H1 (cell line): Measurements from ENCODE around the gene NFIA. TPM values are rescaled to one million over a fixed set of nuclear protein-coding genes. Genes with fewer than 3 reads are reported as not detected.

Experiments used
- CTCF ChIA-PET: fragments of 300-600 bp; sonication (Branson Sonifier 250); formaldehyde crosslinking; loops from one replicate; lab custom pipeline; 2021; ENCODE audit not compliant: partially characterized antibody; lab: Charles Lee
- POLR2A ChIA-PET: fragments of 300-600 bp; sonication (Branson Sonifier 250); formaldehyde crosslinking; loops from one replicate; lab custom pipeline; 2021; ENCODE audit warnings: inconsistent platforms; ENCODE audit not compliant: partially characterized antibody; lab: Charles Lee
- DNase-seq, 2 experiments: peaks; one replicate each; pipeline versions ENCODE4 v3.0.0 to v3.0.0-alpha.2; 2010 to 2022; ENCODE audit warnings: low spot score in 2 of 2, low read depth in 1 of 2, mixed read lengths in 1 of 2
- FAIRE-seq: peaks from 2 replicates; lab custom pipeline; 2011; peaks lifted over from hg19 to GRCh38; lab: Jason Lieb, UNC
- H2AFZ ChIP-seq: 2 replicates; pipeline ENCODE4 v1.8.1; 2012; ENCODE audit warnings: low read length, inconsistent platforms
- H2AK5ac ChIP-seq: 2 replicates; pipeline ENCODE4 v1.6.1; 2013; ENCODE audit warnings: low read depth, low read length
- H2BK120ac ChIP-seq: replicated peaks from 2 replicates; pipeline ENCODE3; 2013; ENCODE audit warnings: low read depth, low read length, inconsistent platforms
- H2BK12ac ChIP-seq: 2 replicates; pipeline ENCODE4 v1.6.1; 2013; ENCODE audit warnings: low read depth, low read length
- H2BK15ac ChIP-seq: 2 replicates; pipeline ENCODE4 v1.6.1; 2013; ENCODE audit warnings: low read length
- H2BK20ac ChIP-seq: 2 replicates; pipeline ENCODE4 v1.6.1; 2013; ENCODE audit warnings: low read length
- H2BK5ac ChIP-seq: 2 replicates; pipeline ENCODE4 v1.6.1; 2013; ENCODE audit warnings: low read depth, low read length
- H3K14ac ChIP-seq: 2 replicates; pipeline ENCODE4 v1.6.1; 2013; ENCODE audit warnings: inconsistent platforms; ENCODE audit not compliant: insufficient read length
- H3K18ac ChIP-seq: 2 replicates; pipeline ENCODE4 v1.6.1; 2013; ENCODE audit warnings: low read length; ENCODE audit errors: extremely low read depth
- H3K23ac ChIP-seq: 2 replicates; pipeline ENCODE4 v1.6.1; 2013; ENCODE audit warnings: inconsistent platforms; ENCODE audit not compliant: insufficient read length
- H3K23me2 ChIP-seq: 2 replicates; pipeline ENCODE4 v1.6.1; 2013; ENCODE audit warnings: low read depth, low read length
- H3K27ac ChIP-seq: 2 replicates; pipeline ENCODE4 v1.6.1; 2011; ENCODE audit warnings: low read depth, low read length, inconsistent platforms
- H3K27me3 ChIP-seq, 4 experiments: replicated peaks in 1 of 4; 1 replicate in 1 of 4; 2 replicates in 3 of 4; pipeline versions ENCODE4 v1.6.1 to v1.8.1; 2011 to 2013; ENCODE audit warnings: low read length in 3 of 4, mild to moderate bottlenecking in 3 of 4, inconsistent platforms in 2 of 4, mixed read lengths in 2 of 4, moderate library complexity in 1 of 4; ENCODE audit not compliant: control insufficient read depth in 3 of 4, insufficient read depth in 3 of 4; ENCODE audit errors: extremely low read depth in 1 of 4
- H3K36me3 ChIP-seq, 4 experiments: 2 replicates each; pipeline versions ENCODE4 v1.6.1 to v1.8.1; 2011 to 2013; ENCODE audit warnings: mild to moderate bottlenecking in 4 of 4, low read length in 3 of 4, moderate library complexity in 2 of 4, control low read depth in 1 of 4, inconsistent platforms in 1 of 4; ENCODE audit not compliant: insufficient read depth in 4 of 4, control insufficient read depth in 2 of 4
- H3K4ac ChIP-seq: replicated peaks from 2 replicates; pipeline ENCODE3; 2013; ENCODE audit warnings: low read length, low read depth, mixed read lengths, inconsistent platforms; ENCODE audit not compliant: insufficient read length
- H3K4me1 ChIP-seq, 4 experiments: replicated peaks in 1 of 4; 1 replicate in 1 of 4; 2 replicates in 3 of 4; pipeline versions ENCODE4 v1.6.1 to v1.8.1; 2011 to 2013; ENCODE audit warnings: low read length in 3 of 4, inconsistent platforms in 2 of 4, mixed read lengths in 1 of 4; ENCODE audit not compliant: insufficient read depth in 4 of 4, control insufficient read depth in 3 of 4
- H3K4me2 ChIP-seq, 2 experiments: 2 replicates each; pipeline versions ENCODE4 v1.6.1 to v1.8.1; 2011 to 2013; ENCODE audit warnings: low read depth in 2 of 2, low read length in 2 of 2, control low read depth in 1 of 2, inconsistent platforms in 1 of 2, mild to moderate bottlenecking in 1 of 2; ENCODE audit not compliant: insufficient read depth in 1 of 2
- H3K4me3 ChIP-seq, 4 experiments: fragments of 200-600, 300-600 bp in 1 of 4; sonication (generic), shearing (Covaris generic), sonication (Bioruptor Twin) in 1 of 4; 2 replicates each; pipeline versions ENCODE4 v1.5.1 to v1.8.1; 2011 to 2016; ENCODE audit warnings: low read length in 4 of 4, low read depth in 3 of 4, control low read depth in 2 of 4, inconsistent platforms in 2 of 4, mild to moderate bottlenecking in 2 of 4, mixed read lengths in 1 of 4, moderate library complexity in 1 of 4; ENCODE audit not compliant: insufficient read depth in 2 of 4; ENCODE audit errors: extremely low read depth in 1 of 4
- H3K56ac ChIP-seq: replicated peaks from 2 replicates; pipeline ENCODE3; 2013; ENCODE audit warnings: low read depth, mild to moderate bottlenecking, mixed read lengths, low read length, inconsistent platforms; ENCODE audit not compliant: insufficient read length
- H3K79me1 ChIP-seq: 2 replicates; pipeline ENCODE4 v1.6.1; 2013; ENCODE audit warnings: low read depth, low read length, control low read depth
- H3K79me2 ChIP-seq, 2 experiments: 2 replicates each; pipeline versions ENCODE4 v1.6.1 to v1.8.1; 2012 to 2013; ENCODE audit warnings: low read length in 2 of 2, mild to moderate bottlenecking in 2 of 2, inconsistent platforms in 1 of 2; ENCODE audit not compliant: insufficient read depth in 2 of 2, control insufficient read depth in 1 of 2
- H3K9ac ChIP-seq, 4 experiments: replicated peaks in 1 of 4; 1 replicate in 1 of 4; 2 replicates in 3 of 4; pipeline versions ENCODE4 v1.6.1 to v1.8.1; 2011 to 2013; ENCODE audit warnings: low read depth in 3 of 4, low read length in 3 of 4, control low read depth in 2 of 4, mild to moderate bottlenecking in 2 of 4, moderate library complexity in 2 of 4, inconsistent platforms in 1 of 4; ENCODE audit errors: extremely low read depth in 1 of 4
- H3K9me3 ChIP-seq, 2 experiments: 2 replicates each; pipeline versions ENCODE4 v1.6.1 to v1.8.1; 2012 to 2013; ENCODE audit warnings: mild to moderate bottlenecking in 2 of 2, moderate library complexity in 2 of 2, control low read depth in 1 of 2, inconsistent platforms in 1 of 2, low read depth in 1 of 2, low read length in 1 of 2, mixed read lengths in 1 of 2; ENCODE audit not compliant: insufficient read depth in 2 of 2
- H4K20me1 ChIP-seq, 2 experiments: replicated peaks in 1 of 2; 2 replicates each; pipeline versions ENCODE3 to v1.8.1; 2011 to 2013; ENCODE audit warnings: inconsistent platforms in 2 of 2, low read length in 2 of 2, mild to moderate bottlenecking in 1 of 2; ENCODE audit not compliant: insufficient read depth in 2 of 2, control insufficient read depth in 1 of 2
- H4K5ac ChIP-seq: 2 replicates; pipeline ENCODE4 v1.6.1; 2013; ENCODE audit warnings: low read length, low read depth, mixed read lengths, inconsistent platforms; ENCODE audit not compliant: insufficient read length
- H4K8ac ChIP-seq: 2 replicates; pipeline ENCODE4 v1.8.0; 2013; ENCODE audit warnings: mild to moderate bottlenecking, moderate library complexity, low read length, inconsistent platforms; ENCODE audit not compliant: insufficient read depth; ENCODE audit errors: extremely low read depth
- H4K91ac ChIP-seq: replicated peaks from 2 replicates; pipeline ENCODE3; 2013; ENCODE audit warnings: low read length, mixed read lengths, inconsistent platforms; ENCODE audit not compliant: insufficient read length
- CBX8 ChIP-seq: fragments of 300-800, 300-1000 bp; sonication (generic); IDR thresholded peaks from 2 replicates; pipeline ENCODE4 v1.7.1; 2016; ENCODE audit warnings: low read depth, low read length, borderline replicate concordance
- MAFK ChIP-seq: IDR thresholded peaks from 2 replicates; pipeline ENCODE4 v1.6.1; 2012; ENCODE audit warnings: low read depth, mild to moderate bottlenecking, improper control_type of control experiment, low read length
- SIX5 ChIP-seq: IDR thresholded peaks from 2 replicates; pipeline ENCODE4 v1.6.1; 2011; ENCODE audit warnings: mild to moderate bottlenecking, low read depth, low read length
- SP2 ChIP-seq: IDR thresholded peaks from 2 replicates; pipeline ENCODE4 v1.6.1; 2012; ENCODE audit warnings: mild to moderate bottlenecking, low read length, inconsistent platforms
- SP4 ChIP-seq: IDR thresholded peaks from 2 replicates; pipeline ENCODE4 v1.6.1; 2012; ENCODE audit warnings: low read length, inconsistent platforms
- TBP ChIP-seq: IDR thresholded peaks from 2 replicates; pipeline ENCODE4 v1.6.1; 2011; ENCODE audit warnings: low read depth, low read length, improper control_type of control experiment
- WGBS, 2 experiments: shearing (Covaris generic) in 1 of 2; methylation state at CpG; one replicate each; pipeline versions ENCODE4 v1.1.6 to v1.1.7; 2013 to 2015; ENCODE audit warnings: low lambda C conversion rate in 2 of 2, mixed read lengths in 2 of 2, inconsistent platforms in 1 of 2, low coverage in 1 of 2, missing lambda C conversion rate in 1 of 2; ENCODE audit not compliant: insufficient replicate concordance in 2 of 2, insufficient coverage in 1 of 2, insufficient read length in 1 of 2; ENCODE audit errors: extremely low coverage in 1 of 2, missing lambda C conversion rate in 1 of 2; 5-methylcytosine and 5-hydroxymethylcytosine counted together
- polyA plus RNA-seq, 7 experiments: library from polyadenylated mRNA; depleted of rRNA in 3 of 7; stranded (reverse) in 5 of 7; unstranded in 2 of 7; fragments of >200 nt in 5 of 7; fragments of 200-250 nt in 2 of 7; gene quantifications; 1 replicate in 5 of 7; 2 replicates in 1 of 7; 4 replicates in 1 of 7; pipeline versions ENCODE4 v1.2.1 to v1.2.3, GENCODE V29; 2011 to 2013; ENCODE audit warnings: missing spikeins in 2 of 7, mixed read lengths in 2 of 7
- total RNA-seq: library from RNA; stranded (reverse); fragmentation: NEBNext Ultra II Directional; extraction: Animal tissue kit (Norgen Biotek cat#: 25700); gene quantifications from 2 replicates; pipeline ENCODE4 v1.2.1, GENCODE V29; 2021

The NFIA gene
- total and polyA plus RNA-seq, 2 of the 8 experiments (the other 6 are each of a cell fraction or from before 2014, with no cell fraction given) = 1.8 to 2.3 TPM

- Histone ChIP-seq H3K4ac (no peak overlapping the region), H2AFZ (no peak overlapping the region), H4K20me1 (no peaks in the 10 kb centered on the region), H3K4me3 (no peak overlapping the region), H4K8ac (no peak overlapping the region), H2BK5ac (no peak overlapping the region), H2AK5ac (no peak overlapping the region), H2BK15ac (no peak overlapping the region), H3K18ac (no peak overlapping the region), H4K91ac (no peak overlapping the region), H2BK20ac (no peak overlapping the region), H3K9me3 (no peaks in the 10 kb centered on the region), H2BK12ac (no peak overlapping the region), H3K14ac (no peak overlapping the region), H3K36me3 (no peaks in the 10 kb centered on the region), H3K4me2 (no peak overlapping the region), H3K56ac (no peak overlapping the region), H3K27me3 (no peaks in the 10 kb centered on the region), H3K4me1 (no peaks in the 10 kb centered on the region), H4K5ac (no peak overlapping the region), H3K9ac (no peak overlapping the region), H3K79me2 (no peaks in the 10 kb centered on the region), H2BK120ac (no peak overlapping the region), H3K23me2 (no peaks in the 10 kb centered on the region; the same call in 1 of the 2 replicates), H3K23ac (no peak overlapping the region), H3K79me1 (no peaks in the 10 kb centered on the region), H3K27ac (no peak overlapping the region)
- ChIA-PET POLR2A (no interaction called here), CTCF (interaction anchor here (0.6 to 1.3 kb wide), 4 partner anchors 10 to 89 kb away, joined by 3 to 5 read pairs (median 4); no protein-coding TSS in a partner anchor)
- 89% methylated on average over 1 of the region's 1 CpG; no CpG with 5 or more reads in 1 of the 2 experiments for WGBS, 2 experiments
- no peak for DNase-seq
- TF ChIP-seq SP2 (no peak), SIX5 (no peak), TBP (no peak), CBX8 (no peak), MAFK (no peak), SP4 (no peak)
- FAIRE-seq = no peak
These were observed 291.8 kb downstream of the NFIA start for GRCh38 chr1:61374156-61374555.
